GM12892 (cell line): ENCODE data around the gene MAVS.
A peak's percentile ranks its signal among the peaks of the same experiment; 100 is the strongest.
"Not testable (repeated sequence)": the region's sequence is repeated elsewhere in the genome, so short reads cannot be mapped to it uniquely, and the experiment has no call there.

Experiments used
- DNase-seq: peaks from one replicate; pipeline ENCODE4 v3.0.0; 2011; ENCODE audit not compliant: insufficient read length
- FAIRE-seq: peaks from 2 replicates; lab custom pipeline; 2011; peaks lifted over from hg19 to GRCh38; lab: Jason Lieb, UNC
- POLR2A ChIP-seq: IDR thresholded peaks from 2 replicates; pipeline ENCODE4 v1.6.1; 2011; ENCODE audit warnings: low read depth, low read length, control low read depth
- POLR2AphosphoS5 ChIP-seq: IDR thresholded peaks from 2 replicates; pipeline ENCODE4 v1.6.1; 2011; ENCODE audit warnings: low read depth, low read length, control low read depth
- TAF1 ChIP-seq: IDR thresholded peaks from 2 replicates; pipeline ENCODE4 v1.6.1; 2011; ENCODE audit warnings: low read depth, mild to moderate bottlenecking, control low read depth, low read length, borderline replicate concordance

MAVS gene

GRCh38 chr20:3819411-3820047, 27.1 kb upstream of the MAVS start:
- peak; percentile 70 for FAIRE-seq
- no peak for DNase-seq
- TF ChIP-seq POLR2AphosphoS5: no peak
- no peak for TF ChIP-seq POLR2A
- TF ChIP-seq TAF1: no peak

- peak; percentile 89 for DNase-seq
- TF ChIP-seq POLR2AphosphoS5 (peak; percentile 95), TAF1 (peak; percentile 6; the same call in 1 of the 2 replicates), POLR2A (peak; percentile 90)
- FAIRE-seq: peak; percentile 93
These were observed 26.4 kb upstream of the MAVS start, which contains the start of gene AP5S1 for GRCh38 chr20:3820048-3820900. TSS of gene AP5S1 (plus strand) at chr20:3820547. CDS start at chr20:3822118, 1,571 bp downstream.

GRCh38 chr20:3820901-3821727, 25.5 kb upstream of the MAVS start:
- FAIRE-seq (no peak), DNase-seq (no peak)
- no peak for TF ChIP-seq POLR2AphosphoS5
- TF ChIP-seq TAF1: no peak
- TF ChIP-seq POLR2A: no peak

- DNase-seq: no peak
- FAIRE-seq: no peak
- TF ChIP-seq POLR2AphosphoS5: no peak
- no peak for TF ChIP-seq TAF1
- TF ChIP-seq POLR2A: no peak
These were observed 24.6 kb upstream of the MAVS start for GRCh38 chr20:3821996-3822395.

- DNase-seq (no peak), FAIRE-seq (no peak)
- no peak for TF ChIP-seq TAF1
- TF ChIP-seq POLR2A: no peak
- no peak for TF ChIP-seq POLR2AphosphoS5
These were observed 22.8 kb upstream of the MAVS start for GRCh38 chr20:3823881-3824280.

GRCh38 chr20:3825526-3825925, 21.1 kb upstream of the MAVS start:
- FAIRE-seq (no peak), DNase-seq (no peak)
- TF ChIP-seq TAF1 (no peak), POLR2AphosphoS5 (no peak), POLR2A (no peak)

GRCh38 chr20:3826420-3826819, 20.2 kb upstream of the MAVS start:
- TF ChIP-seq POLR2AphosphoS5: no peak
- no peak for TF ChIP-seq TAF1
- no peak for TF ChIP-seq POLR2A
- DNase-seq: no peak
- no peak for FAIRE-seq

GRCh38 chr20:3828798-3829197, 17.8 kb upstream of the MAVS start:
- DNase-seq (no peak), FAIRE-seq (no peak)
- TF ChIP-seq TAF1 (no peak), POLR2AphosphoS5 (no peak), POLR2A (no peak)

- FAIRE-seq, DNase-seq: not testable (repeated sequence)
These were observed 16.7 kb upstream of the MAVS start for GRCh38 chr20:3829891-3830290.

GRCh38 chr20:3836132-3836531, 10.5 kb upstream of the MAVS start:
- no peak for TF ChIP-seq POLR2A
- no peak for TF ChIP-seq POLR2AphosphoS5
- TF ChIP-seq TAF1: no peak
- DNase-seq: no peak
- no peak for FAIRE-seq

GRCh38 chr20:3839328-3839727, 7.3 kb upstream of the MAVS start:
- TF ChIP-seq POLR2AphosphoS5: no peak
- no peak for TF ChIP-seq POLR2A
- TF ChIP-seq TAF1: no peak
- no peak for DNase-seq
- FAIRE-seq: no peak

GRCh38 chr20:3840201-3840600, 6.4 kb upstream of the MAVS start:
- FAIRE-seq, DNase-seq: not testable (repeated sequence)
